ENCODE results near the gene ANKRD28. TPM values are rescaled to one million over a fixed set of nuclear protein-coding genes. Genes with fewer than 3 reads are reported as not detected.

Gene ANKRD28
- total and polyA plus RNA-seq, 2 of the 8 experiments (the other 6 are each of a cell fraction or from before 2014, with no cell fraction given): 39.1 to 61.7 TPM

GRCh38 chr3:15654127-15654526 is 143.7 kb downstream of the ANKRD28 start:
- ChIA-PET CTCF (ENCODE audit: partially characterized antibody) (interaction anchor here (1.3 kb wide), 1 partner anchor 21 kb away, joined by 5 read pairs; no protein-coding TSS in a partner anchor), POLR2A (ENCODE audit: partially characterized antibody) (interaction anchor here (0.6 to 1.4 kb wide), 2 partner anchors 10 to 19 kb away, joined by 3 read pairs; no protein-coding TSS in a partner anchor)
- Histone ChIP-seq H3K23ac (ENCODE audit: insufficient read length) (no peak overlapping the region), H2BK15ac (ENCODE audit: low read length) (0 out of 2 replicates have a peak overlapping the region, but pooled peaks have one; percentile 61), H3K36me3 (ENCODE audit: control insufficient read depth in 2 of 4, insufficient read depth in 4 of 4, low read length in 3 of 4) (no peaks in the 10 kb centered on the region), H4K91ac (replicated peaks; ENCODE audit: insufficient read length, low read length) (no peak overlapping the region), H2BK12ac (ENCODE audit: low read depth, low read length) (0 out of 2 replicates have a peak overlapping the region, but pooled peaks have one; percentile 60), H4K8ac (ENCODE audit: extremely low read depth, insufficient read depth, low read length) (no peak overlapping the region), H3K27ac (ENCODE audit: low read depth, low read length) (no peak overlapping the region), H4K20me1 (replicated peaks in 1 of 2; ENCODE audit: control insufficient read depth in 1 of 2, insufficient read depth in 2 of 2, low read length in 2 of 2) (no peaks in the 10 kb centered on the region), H3K18ac (ENCODE audit: extremely low read depth, low read length) (no peak overlapping the region), H2BK20ac (ENCODE audit: low read length) (no peak overlapping the region), H2AK5ac (ENCODE audit: low read depth, low read length) (no peak overlapping the region), H3K14ac (ENCODE audit: insufficient read length) (no peak overlapping the region), H3K79me1 (ENCODE audit: low read depth, low read length) (no peaks in the 10 kb centered on the region), H3K9me3 (ENCODE audit: insufficient read depth in 2 of 2, low read depth in 1 of 2, low read length in 1 of 2) (no peaks in the 10 kb centered on the region), H2AFZ (ENCODE audit: low read length) (no peak overlapping the region), H2BK5ac (ENCODE audit: low read depth, low read length) (no peak overlapping the region; the same call in 1 of the 2 replicates), H3K9ac (replicated peaks in 1 of 4; ENCODE audit: extremely low read depth in 1 of 4, low read depth in 3 of 4, low read length in 3 of 4) (no peak overlapping the region), H3K4me2 (ENCODE audit: insufficient read depth in 1 of 2, low read depth in 2 of 2, low read length in 2 of 2) (no peak overlapping the region), H3K23me2 (ENCODE audit: low read depth, low read length) (no peaks in the 10 kb centered on the region), H3K4ac (replicated peaks; ENCODE audit: insufficient read length, low read depth, low read length) (no peak overlapping the region), H3K27me3 (replicated peaks in 1 of 4; ENCODE audit: control insufficient read depth in 3 of 4, extremely low read depth in 1 of 4, insufficient read depth in 3 of 4, low read length in 3 of 4) (no peaks in the 10 kb centered on the region), H3K4me3 (ENCODE audit: extremely low read depth in 1 of 4, insufficient read depth in 2 of 4, low read depth in 3 of 4, low read length in 4 of 4) (no peak overlapping the region), H3K56ac (replicated peaks; ENCODE audit: insufficient read length, low read depth, low read length) (no peak overlapping the region), H4K5ac (ENCODE audit: insufficient read length, low read depth, low read length) (no peak overlapping the region), H2BK120ac (replicated peaks; ENCODE audit: low read depth, low read length) (no peak overlapping the region), H3K79me2 (ENCODE audit: control insufficient read depth in 1 of 2, insufficient read depth in 2 of 2, low read length in 2 of 2) (no peaks in the 10 kb centered on the region), H3K4me1 (replicated peaks in 1 of 4; ENCODE audit: control insufficient read depth in 3 of 4, insufficient read depth in 4 of 4, low read length in 3 of 4) (peaks cover 0 to 11% (median 8%) of the 10 kb centered on the region in 4 experiments; a peak in 4 of 7 replicates)
- DNase-seq (ENCODE audit: low read depth in 1 of 2, low spot score in 2 of 2): no peak
- FAIRE-seq: no peak
- TF ChIP-seq EZH2 (IDR thresholded peaks at IDR 0.05; ENCODE audit: low read depth, low read length, severe bottlenecking) (no peak), CHD1 (IDR thresholded peaks at IDR 0.05; ENCODE audit: low read depth, low read length) (no peak), BACH1 (IDR thresholded peaks at IDR 0.05; ENCODE audit: low read length) (no peak), TBP (IDR thresholded peaks at IDR 0.05; ENCODE audit: low read depth, low read length) (no peak)
